PC-9 (cell line): ENCODE measurements around the gene KDM3B.
A peak's percentile ranks its signal among the peaks of the same experiment; 100 is the strongest.

ENCODE experiments used
- CTCF ChIP-seq: fragments of 200-600 bp; sonication (generic); conservative IDR thresholded peaks from 2 replicates; pipeline ENCODE4 v1.6.1; 2017; ENCODE audit warnings: mixed run types, antibody characterized with exemption, mild to moderate bottlenecking, moderate library complexity
- EZH2 ChIP-seq: fragments of 200-600 bp; sonication (generic); IDR thresholded peaks from 2 replicates; pipeline ENCODE4 v1.8.0; 2017; ENCODE audit warnings: antibody characterized with exemption, low read depth

- TF ChIP-seq CTCF (peak; percentile 92), EZH2 (no peak)
Observed at GRCh38 chr5:138449501-138450239, 97.2 kb downstream of the KDM3B start.
